SK-N-SH (cell line): ENCODE results near the gene CDC42SE2. TPM values are rescaled to one million over a fixed set of nuclear protein-coding genes. Genes with fewer than 3 reads are reported as not detected.

Experiments
- CTCF ChIA-PET: fragments of 300-600, 350-600 bp; formaldehyde crosslinking; extraction: SDS; loops from one replicate; lab custom pipeline; 2021; lab: Yijun Ruan, JAX
- POLR2A ChIA-PET: fragments of 350-600 bp; sonication (Branson Sonifier 250); formaldehyde crosslinking; extraction: SDS; loops from one replicate; lab custom pipeline; 2020; ENCODE audit warnings: antibody characterized with exemption, inconsistent platforms; lab: Yijun Ruan, JAX
- DNase-seq: peaks from one replicate; pipeline ENCODE4 v3.0.0; 2012
- H2AFZ ChIP-seq: fragments of 200-600 bp; sonication (generic); 2 replicates; pipeline ENCODE4 v1.8.1; 2016; ENCODE audit warnings: antibody characterized with exemption, mild to moderate bottlenecking, low read depth
- H3F3A ChIP-seq: fragments of 200-600 bp; sonication (generic); replicated peaks from 2 replicates; pipeline ENCODE3; 2016; ENCODE audit warnings: antibody characterized with exemption, mild to moderate bottlenecking; ENCODE audit not compliant: insufficient read depth
- H3K27ac ChIP-seq, 2 experiments: fragments of 200-500 bp in 1 of 2; fragments of 200-600 bp in 1 of 2; sonication (Bioruptor generic) in 1 of 2; sonication (generic), shearing (Covaris generic) in 1 of 2; 2 replicates each; pipeline versions ENCODE4 v1.5.1 to v1.6.1; 2014 to 2016; ENCODE audit warnings: low read depth in 2 of 2, inconsistent platforms in 1 of 2, low read length in 1 of 2, mild to moderate bottlenecking in 1 of 2, mixed read lengths in 1 of 2
- H3K27me3 ChIP-seq: fragments of 200-600 bp; sonication (generic), shearing (Covaris generic); 2 replicates; pipeline ENCODE4 v1.6.1; 2016; ENCODE audit warnings: mixed run types; ENCODE audit not compliant: insufficient read depth
- H3K36me3 ChIP-seq, 2 experiments: fragments of 200-500 bp in 1 of 2; fragments of 200-600 bp in 1 of 2; sonication (Bioruptor generic) in 1 of 2; sonication (generic) in 1 of 2; replicated peaks in 1 of 2; 2 replicates each; pipeline versions ENCODE3 to v1.5.1; 2014 to 2016; ENCODE audit warnings: low read length in 1 of 2, mild to moderate bottlenecking in 1 of 2; ENCODE audit not compliant: insufficient read depth in 2 of 2, control insufficient read depth in 1 of 2
- H3K4me1 ChIP-seq, 2 experiments: fragments of 200-500 bp in 1 of 2; fragments of 200-600 bp in 1 of 2; sonication (Bioruptor generic) in 1 of 2; sonication (generic), shearing (Covaris generic) in 1 of 2; 2 replicates each; pipeline versions ENCODE4 v1.5.1 to v1.6.1; 2014 to 2016; ENCODE audit warnings: low read depth in 1 of 2, low read length in 1 of 2, mixed run types in 1 of 2; ENCODE audit not compliant: insufficient read depth in 2 of 2, control insufficient read depth in 1 of 2
- H3K4me2 ChIP-seq: fragments of 200-600 bp; sonication (generic), shearing (Covaris generic); 2 replicates; pipeline ENCODE4 v1.6.1; 2017; ENCODE audit warnings: mixed run types
- H3K4me3 ChIP-seq, 2 experiments: fragments of 200-500 bp in 1 of 2; fragments of 200-600 bp in 1 of 2; sonication (Bioruptor generic) in 1 of 2; sonication (generic), shearing (Covaris generic) in 1 of 2; 2 replicates each; pipeline versions ENCODE4 v1.5.1 to v1.8.1; 2014 to 2016; ENCODE audit warnings: low read depth in 2 of 2, inconsistent platforms in 1 of 2, low read length in 1 of 2, mild to moderate bottlenecking in 1 of 2, mixed read lengths in 1 of 2, moderate library complexity in 1 of 2
- H3K79me2 ChIP-seq: fragments of 200-600 bp; sonication (generic); 2 replicates; pipeline ENCODE4 v1.8.1; 2017; ENCODE audit warnings: mild to moderate bottlenecking; ENCODE audit not compliant: insufficient read depth
- H3K9ac ChIP-seq: fragments of 200-600 bp; sonication (generic); 2 replicates; pipeline ENCODE4 v1.6.1; 2017; ENCODE audit warnings: mixed run types
- H3K9me2 ChIP-seq: fragments of 200-600 bp; sonication (generic); 2 replicates; pipeline ENCODE4 v1.6.1; 2017; ENCODE audit warnings: mixed run types
- H3K9me3 ChIP-seq: fragments of 200-600 bp; sonication (generic); 2 replicates; pipeline ENCODE4 v1.6.1; 2017; ENCODE audit warnings: mixed run types, mild to moderate bottlenecking, moderate library complexity
- H4K20me1 ChIP-seq: fragments of 200-600 bp; sonication (generic); 2 replicates; pipeline ENCODE4 v1.6.1; 2017; ENCODE audit warnings: mild to moderate bottlenecking, mixed run types; ENCODE audit not compliant: insufficient read depth
- CHD2 ChIP-seq: fragments of 150-350 bp; IDR thresholded peaks from 2 replicates; pipeline ENCODE4 v1.6.1; 2018; ENCODE audit warnings: low read length; ENCODE audit not compliant: partially characterized antibody
- CTCF ChIP-seq: fragments of 200-600 bp; sonication (generic); IDR thresholded peaks from 2 replicates; pipeline ENCODE4 v1.6.1; 2017; ENCODE audit warnings: antibody characterized with exemption, mild to moderate bottlenecking, moderate library complexity
- EP300 ChIP-seq, 2 experiments: IDR thresholded peaks; 2 replicates each; pipeline versions ENCODE4 v1.4.0 to v1.6.1; 2012; ENCODE audit warnings: borderline replicate concordance in 1 of 2, low read depth in 1 of 2, low read length in 1 of 2
- JUND ChIP-seq: IDR thresholded peaks from 2 replicates; pipeline ENCODE4 v1.4.0; 2012
- MXI1 ChIP-seq: IDR thresholded peaks from 2 replicates; pipeline ENCODE4 v1.6.1; 2012; ENCODE audit warnings: mild to moderate bottlenecking, low read depth, low read length, improper control_type of control experiment
- NRF1 ChIP-seq: IDR thresholded peaks from 2 replicates; pipeline ENCODE4 v1.6.1; 2012; ENCODE audit warnings: low read depth, mild to moderate bottlenecking, low read length
- PBX3 ChIP-seq: IDR thresholded peaks from 2 replicates; pipeline ENCODE4; 2012
- RAD21 ChIP-seq: IDR thresholded peaks from 2 replicates; pipeline ENCODE4 v1.6.1; 2012; ENCODE audit warnings: mild to moderate bottlenecking, low read length
- REST ChIP-seq: IDR thresholded peaks from 2 replicates; pipeline ENCODE4 v1.6.1; 2012; ENCODE audit warnings: mild to moderate bottlenecking, low read depth, low read length, moderate library complexity
- RXRA ChIP-seq: IDR thresholded peaks from 2 replicates; pipeline ENCODE4 v1.4.0; 2012; ENCODE audit warnings: low read depth, mild to moderate bottlenecking, borderline replicate concordance
- SIN3A ChIP-seq: IDR thresholded peaks from 2 replicates; pipeline ENCODE4 v1.6.1; 2012; ENCODE audit warnings: low read depth, mild to moderate bottlenecking, low read length, moderate library complexity, borderline replicate concordance
- TCF12 ChIP-seq: IDR thresholded peaks from 2 replicates; pipeline ENCODE4 v1.4.0; 2012
- TEAD4 ChIP-seq: IDR thresholded peaks from 2 replicates; pipeline ENCODE4 v1.4.0; 2012; ENCODE audit warnings: mild to moderate bottlenecking, borderline replicate concordance; ENCODE audit not compliant: insufficient read depth
- USF2 ChIP-seq: fragments of 150-350 bp; IDR thresholded peaks from 2 replicates; pipeline ENCODE4 v1.6.1; 2017; ENCODE audit warnings: antibody characterized with exemption, low read length, low read depth, borderline replicate concordance
- WGBS: methylation state at CpG from one replicate; pipeline ENCODE4 v1.1.6; 2017; ENCODE audit warnings: low lambda C conversion rate; 5-methylcytosine and 5-hydroxymethylcytosine counted together
- polyA plus RNA-seq, 3 experiments: library from polyadenylated mRNA; depleted of rRNA; stranded (reverse); fragments of >200 nt; gene quantifications; 2 replicates each; pipeline ENCODE4 v1.2.3, GENCODE V29; 2012

Gene CDC42SE2
- polyA plus RNA-seq, 1 of the 3 experiments (the other 2 are of a cell fraction): 8.6 TPM

GRCh38 chr5:131369558-131369957 is 105.7 kb downstream of the CDC42SE2 start:
- Histone ChIP-seq H3K4me3 (no peak overlapping the region), H3K4me2 (no peak overlapping the region), H3K9me3 (no peaks in the 10 kb centered on the region), H3K9me2 (no peaks in the 10 kb centered on the region), H3K27ac (no peak overlapping the region), H3K27me3 (no peaks in the 10 kb centered on the region), H3F3A (no peaks in the 10 kb centered on the region), H3K79me2 (peaks cover 44% of the 10 kb centered on the region), H2AFZ (no peak overlapping the region), H3K36me3 (peaks cover 0 to 10% of the 10 kb centered on the region in 2 experiments), H4K20me1 (no peaks in the 10 kb centered on the region), H3K4me1 (no peaks in the 10 kb centered on the region; a peak in 2 of 4 replicates), H3K9ac (no peak overlapping the region)
- ChIA-PET POLR2A (no interaction called here), CTCF (interaction anchor here (0.9 kb wide), 1 partner anchor 40 kb away, joined by 3 read pairs; no protein-coding TSS in a partner anchor)
- no peak for DNase-seq
- no peak for TF ChIP-seq SIN3A
- no peak for TF ChIP-seq JUND
- no peak for TF ChIP-seq REST
- TF ChIP-seq TCF12: no peak
- TF ChIP-seq RAD21: no peak
- TF ChIP-seq CTCF: no peak
- no peak for TF ChIP-seq TEAD4
- no peak for TF ChIP-seq NRF1
- TF ChIP-seq PBX3: no peak
- TF ChIP-seq EP300 (IDR thresholded peaks at IDR 0.05; ENCODE audit: borderline replicate concordance in 1 of 2, low read depth in 1 of 2, low read length in 1 of 2): no peak
- no peak for TF ChIP-seq CHD2
- no peak for TF ChIP-seq USF2
- TF ChIP-seq RXRA: no peak
- TF ChIP-seq MXI1: no peak
- WGBS: 90% methylated on average over 1 of the region's 1 CpG
